ENCODE results near the gene CNTNAP2. TPM values are rescaled to one million over a fixed set of nuclear protein-coding genes. Genes with fewer than 3 reads are reported as not detected.

The CNTNAP2 gene
- total and polyA plus RNA-seq, 2 of the 8 experiments (the other 6 are each of a cell fraction or from before 2014, with no cell fraction given), result 27.9 to 71.0 TPM

DNA sequence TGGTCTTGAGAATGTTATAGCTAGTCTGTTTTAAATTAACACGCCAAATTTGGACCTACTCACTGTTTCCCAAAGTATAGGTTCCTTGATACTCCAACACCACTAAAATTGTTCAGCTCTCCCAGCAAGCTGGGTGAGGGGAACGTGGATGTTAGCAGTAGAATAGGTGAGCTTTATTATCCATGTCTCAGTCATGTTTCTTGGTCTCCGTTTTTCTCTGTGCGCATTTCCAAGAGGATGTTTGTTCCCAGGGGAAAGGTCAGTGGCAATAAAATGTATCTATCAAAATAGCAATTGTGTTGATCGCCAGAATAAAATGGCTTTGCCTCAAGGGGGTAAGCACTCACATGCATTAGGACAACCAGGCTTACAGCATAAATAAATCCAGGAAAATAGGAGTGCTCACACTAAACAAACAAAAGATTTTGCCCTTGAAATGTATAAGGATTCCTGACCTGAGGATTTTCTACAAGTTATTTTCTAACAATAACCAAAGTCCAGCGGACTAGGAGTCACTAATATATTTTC is 2286.9 kb downstream of the CNTNAP2 start:
- Histone ChIP-seq H3K23me2 (ENCODE audit: low read depth, low read length) (no peaks in the 10 kb centered on the region), H2AFZ (ENCODE audit: low read length) (no peak overlapping the region), H3K36me3 (ENCODE audit: control insufficient read depth in 2 of 4, insufficient read depth in 4 of 4, low read length in 3 of 4) (no peaks in the 10 kb centered on the region), H2BK12ac (ENCODE audit: low read depth, low read length) (no peak overlapping the region), H4K20me1 (replicated peaks in 1 of 2; ENCODE audit: control insufficient read depth in 1 of 2, insufficient read depth in 2 of 2, low read length in 2 of 2) (no peaks in the 10 kb centered on the region), H3K14ac (ENCODE audit: insufficient read length) (no peak overlapping the region), H2BK20ac (ENCODE audit: low read length) (no peak overlapping the region), H3K27me3 (replicated peaks in 1 of 4; ENCODE audit: control insufficient read depth in 3 of 4, extremely low read depth in 1 of 4, insufficient read depth in 3 of 4, low read length in 3 of 4) (no peaks in the 10 kb centered on the region), H3K79me1 (ENCODE audit: low read depth, low read length) (no peaks in the 10 kb centered on the region; the same call in none of the 2 replicates), H3K79me2 (ENCODE audit: control insufficient read depth in 1 of 2, insufficient read depth in 2 of 2, low read length in 2 of 2) (no peaks in the 10 kb centered on the region; a peak in 1 of 4 replicates), H3K18ac (ENCODE audit: extremely low read depth, low read length) (no peak overlapping the region), H3K9me3 (ENCODE audit: insufficient read depth in 2 of 2, low read depth in 1 of 2, low read length in 1 of 2) (no peaks in the 10 kb centered on the region), H3K23ac (ENCODE audit: insufficient read length) (no peak overlapping the region), H2BK15ac (ENCODE audit: low read length) (no peak overlapping the region), H2AK5ac (ENCODE audit: low read depth, low read length) (no peak overlapping the region), H3K9ac (replicated peaks in 1 of 4; ENCODE audit: extremely low read depth in 1 of 4, low read depth in 3 of 4, low read length in 3 of 4) (no peak overlapping the region), H3K27ac (ENCODE audit: low read depth, low read length) (no peak overlapping the region), H4K8ac (ENCODE audit: extremely low read depth, insufficient read depth, low read length) (no peak overlapping the region), H3K56ac (replicated peaks; ENCODE audit: insufficient read length, low read depth, low read length) (no peak overlapping the region), H3K4me1 (replicated peaks in 1 of 4; ENCODE audit: control insufficient read depth in 3 of 4, insufficient read depth in 4 of 4, low read length in 3 of 4) (peaks cover 3 to 10% (median 7%) of the 10 kb centered on the region in 4 experiments; a peak in 5 of 7 replicates), H3K4ac (replicated peaks; ENCODE audit: insufficient read length, low read depth, low read length) (no peak overlapping the region), H4K91ac (replicated peaks; ENCODE audit: insufficient read length, low read length) (no peak overlapping the region), H3K4me3 (ENCODE audit: extremely low read depth in 1 of 4, insufficient read depth in 2 of 4, low read depth in 3 of 4, low read length in 4 of 4) (no peak overlapping the region), H2BK5ac (ENCODE audit: low read depth, low read length) (no peak overlapping the region), H2BK120ac (replicated peaks; ENCODE audit: low read depth, low read length) (no peak overlapping the region), H4K5ac (ENCODE audit: insufficient read length, low read depth, low read length) (no peak overlapping the region), H3K4me2 (ENCODE audit: insufficient read depth in 1 of 2, low read depth in 2 of 2, low read length in 2 of 2) (no peak overlapping the region)
- CTCF ChIA-PET (ENCODE audit: partially characterized antibody), result no interaction called here
- 86% methylated on average over 6 of the region's 6 CpGs; no CpG with 5 or more reads in 1 of the 2 experiments for WGBS, 2 experiments (ENCODE audit: extremely low coverage in 1 of 2, insufficient coverage in 1 of 2, insufficient read length in 1 of 2, insufficient replicate concordance in 2 of 2, low coverage in 1 of 2, low lambda C conversion rate in 2 of 2, missing lambda C conversion rate in 1 of 2)
- DNase-seq (ENCODE audit: low read depth in 1 of 2, low spot score in 2 of 2) (no peak), FAIRE-seq (no peak)
- POLR2A ChIA-PET (ENCODE audit: partially characterized antibody), result no interaction called here
- no peak for TF ChIP-seq RAD21 (IDR thresholded peaks at IDR 0.05 in 1 of 2, conservative IDR thresholded peaks at IDR 0.05 in 1 of 2; ENCODE audit: low read depth in 2 of 2, low read length in 2 of 2)
- no peak for TF ChIP-seq TAF7 (optimal IDR thresholded peaks at IDR 0.05; ENCODE audit: borderline replicate concordance, low read depth, low read length)
- no peak for TF ChIP-seq KDM1A (IDR thresholded peaks at IDR 0.05; ENCODE audit: borderline replicate concordance, low read length)
- TF ChIP-seq NANOG (IDR thresholded peaks at IDR 0.05; ENCODE audit: insufficient read depth, low read depth, low read length, poor library complexity, severe bottlenecking), result no peak
- no peak for TF ChIP-seq CBX5 (IDR thresholded peaks at IDR 0.05; ENCODE audit: low read depth, low read length)
- no peak for TF ChIP-seq EZH2 (IDR thresholded peaks at IDR 0.05; ENCODE audit: low read depth, low read length, severe bottlenecking)
- no peak for TF ChIP-seq CEBPB (IDR thresholded peaks at IDR 0.05; ENCODE audit: low read depth, low read length)
